RWPE2 (cell line): ENCODE results near the gene C1QTNF7.
A peak's percentile ranks its signal among the peaks of the same experiment; 100 is the strongest.

ENCODE experiments used
- ATAC-seq: fragments of 200-7000 bp; cut with Tn5 transposase; 3 replicates; pipeline ENCODE4 v1.9.1; 2021; ENCODE audit warnings: low read depth
- DNase-seq: peaks from one replicate; pipeline ENCODE4 v3.0.0-alpha.2; 2020; ENCODE audit warnings: low spot score
- H3K27ac ChIP-seq: fragments of 450-650 bp; 2 replicates; pipeline ENCODE4 v1.5.1; 2017; ENCODE audit warnings: mild to moderate bottlenecking; ENCODE audit not compliant: poor library complexity, severe bottlenecking
- H3K27me3 ChIP-seq: fragments of 250-450 bp; sonication (Bioruptor Pico); 2 replicates; pipeline ENCODE4 v1.5.1; 2021; ENCODE audit warnings: mild to moderate bottlenecking, moderate library complexity; ENCODE audit not compliant: insufficient read depth, poor library complexity, severe bottlenecking
- H3K36me3 ChIP-seq: fragments of 250-450 bp; sonication (Bioruptor Pico); 2 replicates; pipeline ENCODE4 v1.5.1; 2020; ENCODE audit warnings: low read depth, mild to moderate bottlenecking, moderate library complexity
- H3K4me1 ChIP-seq: fragments of 250-450 bp; sonication (Bioruptor Pico); 2 replicates; pipeline ENCODE4 v1.5.1; 2021; ENCODE audit warnings: mild to moderate bottlenecking, moderate library complexity; ENCODE audit not compliant: insufficient read depth, poor library complexity, severe bottlenecking
- H3K4me3 ChIP-seq: fragments of 250-450 bp; sonication (Bioruptor Pico); 2 replicates; pipeline ENCODE4 v1.5.1; 2021; ENCODE audit warnings: mild to moderate bottlenecking, moderate library complexity; ENCODE audit not compliant: severe bottlenecking
- H3K9me3 ChIP-seq: fragments of 250-450 bp; sonication (Bioruptor Pico); 2 replicates; pipeline ENCODE4 v1.5.1; 2021; ENCODE audit warnings: mild to moderate bottlenecking, moderate library complexity; ENCODE audit not compliant: severe bottlenecking
- TF ChIP-seq, protein P1 (sequence below): fragments of 450-650 bp; IDR thresholded peaks from one replicate; pipeline ENCODE4 v1.5.1; 2017; ENCODE audit warnings: mild to moderate bottlenecking, moderate library complexity; ENCODE audit not compliant: poor library complexity, severe bottlenecking

C1QTNF7 gene

DNA sequence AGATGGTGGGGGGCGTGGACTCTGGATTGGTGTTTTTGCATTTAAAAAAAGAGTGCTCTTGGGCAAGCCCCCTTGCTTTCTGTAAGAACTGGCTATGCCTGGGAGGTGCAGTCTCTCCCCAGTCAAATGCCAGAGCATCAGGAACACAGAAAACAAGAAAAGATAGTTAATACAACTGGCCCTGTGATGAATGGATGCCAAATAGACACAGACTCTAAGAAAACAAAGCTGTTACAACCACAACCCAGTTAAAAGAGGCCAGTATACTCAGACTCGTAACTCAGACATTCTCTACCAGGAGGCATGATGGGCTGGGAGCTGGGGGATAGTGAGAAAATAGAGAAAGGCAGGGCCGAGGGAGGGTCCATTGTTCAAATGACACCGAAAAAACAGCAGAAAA is 32.5 kb upstream of the C1QTNF7 start:
- Histone ChIP-seq H3K27ac (no peak overlapping the region), H3K4me3 (no peak overlapping the region), H3K27me3 (no peaks in the 10 kb centered on the region), H3K36me3 (no peaks in the 10 kb centered on the region), H3K4me1 (peaks cover 23% of the 10 kb centered on the region), H3K9me3 (no peaks in the 10 kb centered on the region)
- ATAC-seq (no peak), DNase-seq (no peak)
- TF ChIP-seq, protein P1, sequence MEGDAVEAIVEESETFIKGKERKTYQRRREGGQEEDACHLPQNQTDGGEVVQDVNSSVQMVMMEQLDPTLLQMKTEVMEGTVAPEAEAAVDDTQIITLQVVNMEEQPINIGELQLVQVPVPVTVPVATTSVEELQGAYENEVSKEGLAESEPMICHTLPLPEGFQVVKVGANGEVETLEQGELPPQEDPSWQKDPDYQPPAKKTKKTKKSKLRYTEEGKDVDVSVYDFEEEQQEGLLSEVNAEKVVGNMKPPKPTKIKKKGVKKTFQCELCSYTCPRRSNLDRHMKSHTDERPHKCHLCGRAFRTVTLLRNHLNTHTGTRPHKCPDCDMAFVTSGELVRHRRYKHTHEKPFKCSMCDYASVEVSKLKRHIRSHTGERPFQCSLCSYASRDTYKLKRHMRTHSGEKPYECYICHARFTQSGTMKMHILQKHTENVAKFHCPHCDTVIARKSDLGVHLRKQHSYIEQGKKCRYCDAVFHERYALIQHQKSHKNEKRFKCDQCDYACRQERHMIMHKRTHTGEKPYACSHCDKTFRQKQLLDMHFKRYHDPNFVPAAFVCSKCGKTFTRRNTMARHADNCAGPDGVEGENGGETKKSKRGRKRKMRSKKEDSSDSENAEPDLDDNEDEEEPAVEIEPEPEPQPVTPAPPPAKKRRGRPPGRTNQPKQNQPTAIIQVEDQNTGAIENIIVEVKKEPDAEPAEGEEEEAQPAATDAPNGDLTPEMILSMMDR = no peak

DNA sequence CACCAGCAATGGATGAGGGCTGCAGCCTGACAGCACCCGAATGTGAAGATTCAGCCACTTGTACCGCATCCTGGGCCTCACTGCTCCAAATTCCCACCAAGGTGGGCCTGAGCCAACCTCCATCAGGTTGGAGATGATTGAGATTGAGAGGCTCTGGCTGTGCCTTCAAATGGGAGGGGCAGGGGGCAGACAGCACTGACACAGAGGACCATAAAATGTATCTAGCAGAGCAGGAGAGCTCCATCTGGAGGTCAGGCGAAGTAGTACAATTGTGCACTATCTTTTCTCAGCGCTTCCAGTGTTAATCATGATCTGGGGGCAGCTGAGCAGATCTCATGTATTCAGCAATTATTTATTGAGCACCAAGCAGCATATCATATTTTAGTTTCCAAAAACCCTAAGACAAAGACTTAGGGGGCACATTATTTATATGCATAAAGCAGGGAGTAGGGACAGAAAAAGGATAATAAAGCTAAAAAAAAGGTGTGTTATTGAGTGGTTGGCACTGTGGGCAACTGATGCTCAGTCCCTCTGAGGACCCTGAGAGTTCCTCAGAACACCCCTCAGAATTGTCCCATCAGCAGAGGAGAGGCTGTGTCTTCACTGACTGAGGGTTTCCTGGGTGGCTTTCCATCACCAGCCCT is 31.6 kb upstream of the C1QTNF7 start:
- ATAC-seq (no peak), DNase-seq (no peak)
- H3K27ac ChIP-seq = no peak overlapping the region
- no peaks in the 10 kb centered on the region for H3K9me3 ChIP-seq
- H3K4me3 ChIP-seq = no peak overlapping the region
- H3K27me3 ChIP-seq = no peaks in the 10 kb centered on the region
- peaks cover 32% of the 10 kb centered on the region for H3K4me1 ChIP-seq
- TF ChIP-seq, protein P1 = peak; percentile 62
- no peaks in the 10 kb centered on the region for H3K36me3 ChIP-seq

- H3K27ac ChIP-seq = peak overlapping the region; percentile 74
- H3K27me3 ChIP-seq = no peaks in the 10 kb centered on the region
- H3K4me3 ChIP-seq = no peak overlapping the region
- no peak for DNase-seq
- H3K4me1 ChIP-seq = peaks cover 46% of the 10 kb centered on the region
- ATAC-seq = peak; percentile 51
- no peaks in the 10 kb centered on the region for H3K36me3 ChIP-seq
- H3K9me3 ChIP-seq = no peaks in the 10 kb centered on the region
- TF ChIP-seq, protein P1 = no peak
Measured at GRCh38 chr4:15398001-15398400, 29.8 kb upstream of the C1QTNF7 start.

DNA sequence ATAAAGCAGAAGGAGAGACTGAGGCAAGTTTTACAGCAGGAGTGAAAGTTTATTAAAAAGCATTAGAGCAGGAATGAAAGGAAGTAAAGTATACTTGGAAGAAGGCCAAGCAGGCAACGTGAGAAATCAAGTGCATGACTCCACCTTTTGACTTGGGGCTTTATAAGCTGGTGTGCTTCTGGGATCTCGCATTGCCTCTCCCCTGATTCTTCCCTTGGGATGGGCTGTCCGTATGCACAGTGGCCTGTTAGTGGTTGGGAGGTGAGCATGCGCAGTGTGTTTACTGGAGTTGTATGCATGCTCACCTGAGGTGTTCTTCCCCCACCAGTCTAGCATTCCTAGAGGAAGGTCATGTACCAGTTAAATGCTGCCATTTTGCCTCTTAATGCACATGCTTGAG is 29.1 kb upstream of the C1QTNF7 start:
- ATAC-seq (0 out of 3 replicates have a peak, but pooled peaks have one; percentile 7), DNase-seq (no peak)
- H3K27ac ChIP-seq = peak overlapping the region; percentile 74
- no peak overlapping the region for H3K4me3 ChIP-seq
- peaks cover 46% of the 10 kb centered on the region for H3K4me1 ChIP-seq
- no peaks in the 10 kb centered on the region for H3K36me3 ChIP-seq
- H3K27me3 ChIP-seq = no peaks in the 10 kb centered on the region
- TF ChIP-seq, protein P1 = no peak
- no peaks in the 10 kb centered on the region for H3K9me3 ChIP-seq

GRCh38 chr4:15400226-15400625 is 27.6 kb upstream of the C1QTNF7 start:
- TF ChIP-seq, protein P1 = no peak
- ATAC-seq = no peak
- no peaks in the 10 kb centered on the region for H3K36me3 ChIP-seq
- H3K27ac ChIP-seq = peak overlapping the region; percentile 74
- H3K4me3 ChIP-seq = no peak overlapping the region
- peaks cover 46% of the 10 kb centered on the region for H3K4me1 ChIP-seq
- no peaks in the 10 kb centered on the region for H3K27me3 ChIP-seq
- H3K9me3 ChIP-seq = no peaks in the 10 kb centered on the region
- DNase-seq = no peak
